DND-41 (cell line): ENCODE measurements around the gene XAGE2.

Source experiments
- CTCF ChIP-seq: IDR thresholded peaks from 2 replicates; pipeline ENCODE4 v1.5.1; 2012; ENCODE audit warnings: borderline replicate concordance, low read length, moderate library complexity, mild to moderate bottlenecking; ENCODE audit not compliant: poor library complexity, severe bottlenecking; ENCODE audit errors: extremely low read depth
- EZH2 ChIP-seq: IDR thresholded peaks from 3 replicates; pipeline ENCODE4 v1.6.1; 2012; ENCODE audit warnings: borderline replicate concordance, low read depth, mild to moderate bottlenecking, moderate library complexity, low read length, inconsistent platforms; ENCODE audit not compliant: severe bottlenecking

- TF ChIP-seq CTCF (no peak), EZH2 (no peak)
These were observed 55.8 kb downstream of the XAGE2 start for GRCh38 chrX:52424656-52425055.
